Heart left ventricle (tissue), 13 donors: ENCODE measurements around the gene RPS3A.

Experiments used
- POLR2A ChIP-seq, 2 donors: fragments of 450-650 bp; IDR thresholded peaks; one replicate each; pipeline ENCODE4 v1.6.1; 2017; ENCODE audit warnings: antibody characterized with exemption in 2 of 2, mild to moderate bottlenecking in 2 of 2, moderate library complexity in 2 of 2
- TF ChIP-seq, protein P1 (sequence below), 12 donors: fragments of 200-600 bp; sonication (generic) in 4 of 12; IDR thresholded peaks; one replicate each; pipeline versions ENCODE4 v1.5.0 to v1.8.0; 2018 to 2022; ENCODE audit warnings: antibody characterized with exemption in 12 of 12, mild to moderate bottlenecking in 5 of 12
- donor health status: ischemic (EF 13 %, LVEDD 7.1; RV severe dilation, severe dysfunction).
- donor health status: DM: no; HTN: yes; CAD: no.
- donor health status: DM: no; HTN: no; CAD: no.
- donor health status: ischemic (EF 25% LVEDD 6.9; RV normal size, moderate dysfunction).
- donor health status: ischemic (EF 25% LVEDD 5.7; RV mildly dilated, moderate dysfunction).
- donor health status: ischemic (EF 35%, LVEDD 5.7; RV mildly dilated, moderate dysfunction).
- donor health status: nonischemic (EF 11% LVEDD 7.7; RV severe dilation, severe dysfunction).
- donor health status: DM: yes; HTN: yes; CAD: no.
- donor health status: PGD.
- donor health status: ischemic (EF 29% LVEDD 5.4; RV normal size, mild dysfunction).
- donor health status: nonischemic (EF 23%, LVEDD 6.1; RV moderate dilation, normal function).

DNA sequence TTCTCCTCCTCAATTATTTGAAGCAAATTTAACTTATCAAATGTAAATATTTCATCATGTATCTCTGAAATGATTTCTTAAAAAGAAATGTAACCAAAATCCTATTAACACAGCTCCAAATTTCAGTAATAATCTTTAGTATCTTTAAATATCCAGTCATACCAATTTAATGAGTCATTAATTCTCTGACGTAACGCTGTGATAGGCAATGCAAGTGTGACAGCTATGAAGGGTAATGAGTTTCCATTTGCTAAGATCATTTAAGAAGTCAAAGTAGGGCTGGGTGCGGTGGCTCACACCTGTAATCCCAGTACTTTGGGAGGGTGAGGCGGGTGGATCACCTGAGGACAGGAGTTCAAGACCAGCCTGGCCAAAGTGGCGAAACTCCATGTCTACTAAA lies 15.6 kb downstream of the RPS3A start:
- TF ChIP-seq, protein P1, sequence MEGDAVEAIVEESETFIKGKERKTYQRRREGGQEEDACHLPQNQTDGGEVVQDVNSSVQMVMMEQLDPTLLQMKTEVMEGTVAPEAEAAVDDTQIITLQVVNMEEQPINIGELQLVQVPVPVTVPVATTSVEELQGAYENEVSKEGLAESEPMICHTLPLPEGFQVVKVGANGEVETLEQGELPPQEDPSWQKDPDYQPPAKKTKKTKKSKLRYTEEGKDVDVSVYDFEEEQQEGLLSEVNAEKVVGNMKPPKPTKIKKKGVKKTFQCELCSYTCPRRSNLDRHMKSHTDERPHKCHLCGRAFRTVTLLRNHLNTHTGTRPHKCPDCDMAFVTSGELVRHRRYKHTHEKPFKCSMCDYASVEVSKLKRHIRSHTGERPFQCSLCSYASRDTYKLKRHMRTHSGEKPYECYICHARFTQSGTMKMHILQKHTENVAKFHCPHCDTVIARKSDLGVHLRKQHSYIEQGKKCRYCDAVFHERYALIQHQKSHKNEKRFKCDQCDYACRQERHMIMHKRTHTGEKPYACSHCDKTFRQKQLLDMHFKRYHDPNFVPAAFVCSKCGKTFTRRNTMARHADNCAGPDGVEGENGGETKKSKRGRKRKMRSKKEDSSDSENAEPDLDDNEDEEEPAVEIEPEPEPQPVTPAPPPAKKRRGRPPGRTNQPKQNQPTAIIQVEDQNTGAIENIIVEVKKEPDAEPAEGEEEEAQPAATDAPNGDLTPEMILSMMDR (IDR thresholded peaks at IDR 0.05): no peak
- no peak for TF ChIP-seq POLR2A (IDR thresholded peaks at IDR 0.05)
